HG03571 (cell line): Measurements from ENCODE around the gene CTXN3.

Experiments
- ATAC-seq: cut with Tn5 transposase; IDR thresholded peaks from one replicate; pipeline ENCODE4 v1.9.1; 2021; ENCODE audit not compliant: unreplicated experiment

Gene CTXN3

GRCh38 chr5:127649018-127649439 lies at the start of gene CTXN3:
CTXN3 (plus strand) TSS chr5:127649082; CDS start chr5:127657522, 8,440 bp downstream.
- no peak for ATAC-seq

DNA sequence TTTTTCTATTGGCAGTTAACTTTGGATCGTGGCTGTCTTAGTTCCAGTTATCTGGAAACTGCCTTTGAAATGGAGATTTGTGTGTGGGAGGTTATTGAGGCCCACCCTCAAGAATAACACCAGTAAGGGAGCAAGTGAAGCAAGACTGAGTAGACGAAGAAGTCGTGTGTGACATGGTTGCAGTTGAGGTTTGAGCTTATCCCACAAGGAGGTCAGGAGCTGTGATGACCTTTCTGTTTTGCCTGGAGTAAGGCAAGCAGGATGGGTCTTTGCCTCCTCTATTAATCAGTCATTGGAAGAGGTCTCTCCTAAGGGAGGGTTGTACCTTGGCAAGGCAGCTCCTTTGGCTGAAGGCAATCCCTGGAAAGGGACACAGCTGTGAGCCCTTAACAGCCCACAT lies 49.6 kb upstream of the CTXN3 start:
- no peak for ATAC-seq

DNA sequence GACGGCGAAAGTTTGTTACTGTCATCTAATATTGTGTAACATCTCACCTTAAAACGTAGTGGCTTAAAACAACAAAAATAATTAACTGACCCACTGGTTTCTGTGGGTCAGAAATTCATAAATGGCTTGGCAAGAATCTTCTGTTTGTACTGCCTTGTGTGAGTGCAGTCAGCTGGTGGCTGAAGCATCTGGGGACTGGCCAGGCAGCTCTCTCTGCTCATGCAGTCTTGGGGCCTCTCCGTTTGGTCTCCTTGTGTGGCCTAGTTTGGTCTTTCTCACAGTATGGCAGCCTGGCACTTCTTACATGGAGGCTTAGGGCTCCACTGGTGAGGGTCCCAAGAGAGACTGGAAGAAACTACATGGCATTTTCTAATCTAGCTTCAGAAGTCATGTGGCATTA lies 49.0 kb upstream of the CTXN3 start:
- ATAC-seq: no peak

DNA sequence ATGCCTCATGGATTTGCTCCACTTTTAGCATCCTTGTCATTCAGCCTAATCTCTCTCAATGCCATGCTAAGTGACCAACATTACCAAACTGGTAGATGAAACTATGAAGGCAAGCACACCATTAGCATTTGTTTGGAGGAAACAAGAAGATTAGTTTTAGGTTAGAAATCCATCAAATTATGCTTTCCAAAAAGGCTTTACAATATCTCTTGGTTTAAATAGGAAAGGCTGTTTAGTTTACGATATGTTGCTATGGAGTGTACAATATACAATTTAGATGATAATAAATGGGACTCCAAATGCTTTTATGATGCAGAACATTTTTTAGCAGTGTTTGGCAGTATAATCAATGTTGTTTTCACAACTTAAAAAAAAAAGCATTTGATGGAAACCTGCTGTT lies 47.8 kb upstream of the CTXN3 start:
- no peak for ATAC-seq

DNA sequence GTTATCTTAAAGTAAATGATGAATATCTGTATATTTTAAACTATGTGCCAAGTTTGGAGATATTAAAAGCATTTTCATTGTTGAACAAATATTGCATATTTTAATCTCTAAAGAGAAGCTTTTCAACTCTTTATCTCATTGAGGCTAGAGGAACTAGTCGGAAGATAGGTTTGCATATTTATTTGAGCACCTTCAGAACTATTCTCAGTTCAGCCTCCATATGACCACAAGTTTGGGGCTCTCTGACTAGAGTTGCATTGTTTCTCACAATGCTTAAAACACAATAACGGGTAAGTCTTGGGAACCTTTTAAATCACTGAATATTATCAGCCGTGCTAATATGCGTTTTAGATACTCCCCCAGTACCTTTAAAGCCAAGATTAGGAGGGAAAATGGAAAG lies 47.3 kb upstream of the CTXN3 start:
- no peak for ATAC-seq

GRCh38 chr5:127602481-127602880 lies 46.4 kb upstream of the CTXN3 start:
- no peak for ATAC-seq

DNA sequence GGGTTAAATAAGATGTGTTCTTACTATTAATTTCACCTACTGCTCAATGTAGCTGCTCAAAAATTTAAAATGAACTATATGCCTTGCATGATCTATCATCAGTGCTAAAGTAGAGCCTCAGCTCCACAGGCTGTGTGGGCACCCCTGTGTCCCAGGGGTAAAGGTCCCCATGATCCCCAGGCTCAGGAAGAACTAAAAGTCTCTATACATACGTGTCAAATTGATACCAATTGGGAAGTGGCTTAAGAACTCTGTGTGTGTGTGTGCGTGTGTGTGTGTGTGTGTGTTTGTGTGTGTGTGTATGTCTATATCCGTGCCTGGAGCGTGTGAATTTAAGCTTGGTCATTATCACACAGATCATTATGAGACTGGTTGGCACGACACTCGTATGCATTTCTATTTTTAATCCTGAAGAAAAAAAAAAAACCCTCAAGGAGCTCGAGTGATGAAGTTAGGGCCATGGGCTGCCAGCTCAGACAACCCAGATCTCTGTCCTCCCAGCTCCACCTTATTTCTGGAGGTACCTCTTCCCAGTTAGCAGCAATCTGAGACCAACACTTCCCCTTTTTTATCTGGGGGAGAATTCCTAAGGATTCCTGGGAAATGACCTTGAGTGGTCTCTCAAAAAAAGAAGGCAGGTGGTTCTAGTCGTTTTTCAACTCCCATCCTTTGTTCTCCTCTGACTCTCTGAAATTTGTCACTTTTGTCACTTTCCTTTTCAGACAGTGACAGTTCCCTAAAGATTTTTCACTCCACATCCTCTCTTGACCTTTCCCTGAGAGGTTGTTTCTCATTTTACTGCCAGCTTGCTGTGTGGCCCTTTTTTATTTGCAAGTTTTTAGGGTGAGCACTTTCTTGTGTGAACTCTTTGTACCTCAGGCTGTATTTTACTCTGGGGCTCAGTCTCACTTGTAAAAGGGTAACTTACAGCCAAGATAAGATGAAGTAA lies 45.7 kb upstream of the CTXN3 start:
- no peak for ATAC-seq

DNA sequence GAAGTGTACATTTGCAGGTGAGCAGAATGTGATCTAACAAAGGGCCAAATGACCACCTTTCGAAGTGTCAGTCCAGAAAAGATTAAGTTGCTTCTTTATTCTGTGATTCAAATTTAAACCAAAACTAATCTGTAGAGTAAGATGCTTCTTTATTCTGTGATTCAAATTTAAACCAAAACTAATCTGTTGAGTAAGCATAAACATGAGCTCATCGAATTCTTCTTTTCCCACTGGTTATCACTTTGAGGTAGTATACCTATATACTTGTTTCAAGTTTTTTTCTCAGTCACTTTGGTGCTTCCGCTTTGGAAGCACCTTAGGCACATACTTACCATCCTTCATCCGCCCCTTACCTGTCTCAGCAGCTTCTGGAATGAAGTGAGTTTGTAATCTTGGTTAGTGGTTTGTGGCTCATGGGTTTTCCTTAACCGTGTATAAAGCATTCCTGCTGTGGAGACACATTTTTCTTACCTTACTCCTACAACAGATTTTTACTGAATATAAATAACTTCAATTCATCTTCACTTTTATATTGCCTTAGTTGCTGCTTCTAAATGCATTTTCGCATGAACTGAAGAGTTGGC lies 40.7 kb upstream of the CTXN3 start:
- no peak for ATAC-seq

GRCh38 chr5:127609011-127609410 lies 39.9 kb upstream of the CTXN3 start:
- ATAC-seq: no peak

GRCh38 chr5:127609957-127610356 lies 38.9 kb upstream of the CTXN3 start:
- no peak for ATAC-seq

GRCh38 chr5:127612441-127613141 lies 36.3 kb upstream of the CTXN3 start:
- no peak for ATAC-seq

GRCh38 chr5:127615916-127616315 lies 33.0 kb upstream of the CTXN3 start:
- ATAC-seq: no peak

DNA sequence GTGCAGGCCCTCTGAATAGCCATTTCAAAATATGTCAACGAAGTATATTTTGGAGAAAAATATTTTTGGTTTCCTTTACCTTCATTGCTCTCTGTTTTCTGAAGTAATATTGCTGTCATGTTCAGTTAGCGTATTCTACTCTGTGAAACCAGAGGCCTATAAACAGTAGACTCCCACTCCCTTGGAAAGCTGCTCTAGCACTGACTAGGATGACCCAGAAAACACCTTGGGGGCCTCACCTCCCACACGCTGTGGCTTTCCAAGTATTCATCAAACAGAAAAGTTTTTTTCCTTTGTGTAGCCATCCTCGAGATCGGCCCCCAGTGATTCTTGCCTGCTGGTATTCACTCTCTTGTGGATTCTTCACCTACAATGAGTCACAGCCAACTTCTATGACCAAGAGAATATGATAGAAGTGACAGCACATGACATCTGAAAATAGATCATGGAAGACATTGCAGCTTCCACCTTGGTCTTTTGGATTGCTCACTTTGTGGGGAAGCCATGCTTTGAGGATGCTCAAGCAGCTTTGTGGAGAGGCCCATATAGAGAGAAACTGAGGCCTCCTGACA lies 28.9 kb upstream of the CTXN3 start:
- no peak for ATAC-seq

GRCh38 chr5:127621601-127622325 lies 27.1 kb upstream of the CTXN3 start:
- ATAC-seq: no peak

DNA sequence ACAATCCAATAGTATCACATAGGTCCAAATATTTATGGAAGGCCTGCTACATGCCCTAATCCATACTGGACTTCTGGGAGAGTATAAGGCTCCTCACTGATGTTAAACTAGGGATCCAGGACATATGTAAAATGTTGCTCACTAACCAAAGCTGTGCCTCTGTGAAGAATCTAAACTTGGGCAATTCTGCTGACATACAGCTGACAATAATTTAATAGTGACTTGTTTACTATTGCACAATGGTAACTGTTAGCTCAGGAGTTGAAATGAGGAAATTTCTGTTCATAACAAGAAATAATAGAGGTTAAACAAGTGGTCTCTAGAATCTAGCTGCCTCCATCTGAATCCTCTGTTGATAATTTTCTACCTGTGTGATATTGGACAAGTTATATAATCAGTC lies 14.9 kb upstream of the CTXN3 start:
- ATAC-seq: no peak

DNA sequence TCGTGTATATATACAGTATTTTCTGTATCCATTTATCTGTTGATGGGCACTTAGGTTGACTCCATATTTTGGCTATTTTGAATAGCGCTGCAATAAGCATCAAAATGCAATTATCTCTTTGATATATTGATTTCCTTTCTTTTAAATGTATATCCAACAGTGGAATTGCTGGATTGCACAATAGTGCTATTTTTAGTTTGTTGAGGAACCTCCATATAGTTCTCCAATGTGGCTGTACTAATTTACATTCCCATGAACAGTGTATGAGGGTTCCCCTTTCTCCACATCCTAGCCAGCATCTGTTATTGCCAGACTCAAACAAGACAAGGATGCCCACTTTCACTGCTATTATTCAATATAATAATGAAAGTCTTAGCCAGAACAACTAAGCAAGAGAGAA lies 9.1 kb upstream of the CTXN3 start:
- ATAC-seq: no peak

GRCh38 chr5:127642949-127643348 lies 5.9 kb upstream of the CTXN3 start:
- ATAC-seq: no peak

DNA sequence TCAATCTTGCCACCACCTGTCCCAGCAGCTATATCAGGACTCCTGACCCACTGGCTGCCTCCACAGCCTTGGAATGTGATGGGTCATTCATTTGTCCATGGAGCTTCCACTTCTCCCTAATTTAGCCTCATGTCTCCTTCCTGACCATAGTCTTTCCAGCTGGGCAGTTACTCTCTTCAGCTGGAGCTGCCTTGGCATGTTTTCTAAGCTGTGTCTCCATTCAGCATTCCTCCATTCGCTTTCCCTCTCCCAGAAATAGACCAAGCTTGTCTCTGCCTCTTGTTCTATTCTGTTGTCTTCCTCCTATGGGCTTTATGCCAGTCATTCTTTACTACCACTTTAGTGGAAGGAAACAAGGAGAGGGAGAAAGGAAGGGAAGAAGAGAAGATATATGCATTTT lies 5.3 kb upstream of the CTXN3 start:
- no peak for ATAC-seq

- ATAC-seq: no peak
Observed at GRCh38 chr5:127645300-127645726, 3.6 kb upstream of the CTXN3 start.

- no peak for ATAC-seq
Observed at GRCh38 chr5:127647361-127647958, 1.4 kb upstream of the CTXN3 start.
